BLaER1 treated with 17β-estradiol and CSF1 and Interleukin-3, amounts not matched to agents 10 nM and 100 nM (cell line): Measurements from ENCODE around the gene EP400.

Source experiments
- H3K27ac ChIP-seq, 11 experiments: shearing (Covaris generic); formaldehyde crosslinking; 2 replicates each; pipeline ENCODE4 v1.8.1; 2022
- H3K27me3 ChIP-seq, 11 experiments: shearing (Covaris generic); formaldehyde crosslinking; 2 replicates each; pipeline ENCODE4 v1.8.1; 2022
- H3K36me3 ChIP-seq, 11 experiments: shearing (Covaris generic); formaldehyde crosslinking; 2 replicates each; pipeline ENCODE4 v1.8.1; 2022
- H3K4me1 ChIP-seq, 10 experiments: shearing (Covaris generic); formaldehyde crosslinking; 2 replicates each; pipeline ENCODE4 v1.8.1; 2022
- H3K4me2 ChIP-seq, 11 experiments: shearing (Covaris generic); formaldehyde crosslinking; 2 replicates each; pipeline ENCODE4 v1.8.1; 2022
- H3K4me3 ChIP-seq, 10 experiments: shearing (Covaris generic); formaldehyde crosslinking; 2 replicates each; pipeline ENCODE4 v1.8.1; 2022
- H3K9ac ChIP-seq, 11 experiments: shearing (Covaris generic); formaldehyde crosslinking; 2 replicates each; pipeline ENCODE4 v1.8.1; 2022
- H3K9me3 ChIP-seq, 11 experiments: shearing (Covaris generic); formaldehyde crosslinking; replicated peaks in 1 of 11; 2 replicates each; pipeline ENCODE4 v1.8.1; 2022
- H4K20me1 ChIP-seq, 11 experiments: shearing (Covaris generic); formaldehyde crosslinking; 2 replicates each; pipeline ENCODE4 v1.8.1; 2022
- Cebpa-rat ChIP-seq, 11 experiments: shearing (Covaris generic); IDR thresholded peaks; 2 replicates each; pipeline ENCODE4 v1.8.1; 2022

Gene EP400

GRCh38 chr12:131962069-131962468 is 12.3 kb downstream of the EP400 start:
- Histone ChIP-seq H3K9me3 (no peaks in the 10 kb centered on the region), H3K27ac (no peak overlapping the region; a peak in 1 of 22 replicates), H3K4me2 (peak overlapping the region in 9 of 11 experiments; percentile 13 to 52 (median 26); a peak in 16 of 22 replicates), H3K9ac (peak overlapping the region in 4 of 11 experiments; percentile 0 to 43 (median 24); a peak in 1 of 22 replicates), H3K4me1 (peaks cover under 1 to 48% (median 31%) of the 10 kb centered on the region in 10 experiments; a peak in 17 of 20 replicates), H3K36me3 (peaks cover 29 to 70% (median 49%) of the 10 kb centered on the region in 11 experiments), H4K20me1 (peaks cover 66 to 96% (median 89%) of the 10 kb centered on the region in 11 experiments; a peak in 21 of 22 replicates), H3K27me3 (no peaks in the 10 kb centered on the region), H3K4me3 (no peak overlapping the region)
- no peak for TF ChIP-seq Cebpa-rat (IDR thresholded peaks at IDR 0.05)

GRCh38 chr12:131963381-131963780 is 13.6 kb downstream of the EP400 start:
- no peak overlapping the region for H3K9ac ChIP-seq
- H3K27me3 ChIP-seq: no peaks in the 10 kb centered on the region
- peaks cover 29 to 72% (median 49%) of the 10 kb centered on the region in 11 experiments for H3K36me3 ChIP-seq
- no peak for TF ChIP-seq Cebpa-rat (IDR thresholded peaks at IDR 0.05)
- H3K4me1 ChIP-seq: peaks cover 5 to 38% (median 21%) of the 10 kb centered on the region in 10 experiments; a peak in 19 of 20 replicates
- peaks cover 56 to 96% (median 88%) of the 10 kb centered on the region in 11 experiments; a peak in 21 of 22 replicates for H4K20me1 ChIP-seq
- no peak overlapping the region for H3K27ac ChIP-seq
- H3K4me3 ChIP-seq: no peak overlapping the region
- H3K9me3 ChIP-seq: no peaks in the 10 kb centered on the region
- no peak overlapping the region for H3K4me2 ChIP-seq

GRCh38 chr12:131965073-131965472 is 15.3 kb downstream of the EP400 start:
- Histone ChIP-seq H3K9me3 (no peaks in the 10 kb centered on the region), H4K20me1 (peaks cover 49 to 95% (median 88%) of the 10 kb centered on the region in 11 experiments; a peak in 21 of 22 replicates), H3K9ac (0 out of 22 replicates have a peak overlapping the region, but pooled peaks of 1 of the 11 experiments have one; percentile 38), H3K36me3 (peaks cover 29 to 73% (median 47%) of the 10 kb centered on the region in 11 experiments), H3K4me3 (no peak overlapping the region), H3K27ac (no peak overlapping the region), H3K4me1 (peaks cover 5 to 24% (median 14%) of the 10 kb centered on the region in 10 experiments; a peak in 18 of 20 replicates), H3K4me2 (no peak overlapping the region), H3K27me3 (no peaks in the 10 kb centered on the region)
- TF ChIP-seq Cebpa-rat (IDR thresholded peaks at IDR 0.05): no peak

GRCh38 chr12:131971226-131971625 is 21.5 kb downstream of the EP400 start:
- H3K36me3 ChIP-seq: peaks cover 1 to 80% (median 40%) of the 10 kb centered on the region in 11 experiments
- H3K9me3 ChIP-seq: no peaks in the 10 kb centered on the region
- no peak overlapping the region for H3K4me3 ChIP-seq
- peaks cover 0 to 30% (median 4%) of the 10 kb centered on the region in 10 experiments; a peak in 7 of 20 replicates for H3K4me1 ChIP-seq
- TF ChIP-seq Cebpa-rat (IDR thresholded peaks at IDR 0.05): no peak
- H4K20me1 ChIP-seq: peaks cover 51 to 100% (median 96%) of the 10 kb centered on the region in 11 experiments; a peak in 21 of 22 replicates
- no peaks in the 10 kb centered on the region for H3K27me3 ChIP-seq
- H3K4me2 ChIP-seq: peak overlapping the region in 3 of 11 experiments; percentile 5 to 69 (median 62); a peak in 4 of 22 replicates
- H3K27ac ChIP-seq: no peak overlapping the region
- H3K9ac ChIP-seq: no peak overlapping the region

GRCh38 chr12:131975228-131975627 is 25.5 kb downstream of the EP400 start:
- Histone ChIP-seq H3K36me3 (peaks cover 18 to 92% (median 64%) of the 10 kb centered on the region in 11 experiments), H4K20me1 (peaks cover 55 to 100% (median 96%) of the 10 kb centered on the region in 11 experiments; a peak in 21 of 22 replicates), H3K9ac (no peak overlapping the region), H3K27me3 (no peaks in the 10 kb centered on the region), H3K27ac (no peak overlapping the region), H3K4me1 (peaks cover 0 to 16% (median 4%) of the 10 kb centered on the region in 10 experiments; a peak in 7 of 20 replicates), H3K9me3 (no peaks in the 10 kb centered on the region), H3K4me2 (no peak overlapping the region), H3K4me3 (no peak overlapping the region)
- no peak for TF ChIP-seq Cebpa-rat (IDR thresholded peaks at IDR 0.05)

- peaks cover 10 to 17% (median 15%) of the 10 kb centered on the region in 10 experiments for H3K4me1 ChIP-seq
- no peak for TF ChIP-seq Cebpa-rat (IDR thresholded peaks at IDR 0.05)
- no peak overlapping the region for H3K9ac ChIP-seq
- no peak overlapping the region for H3K4me2 ChIP-seq
- H3K27me3 ChIP-seq: no peaks in the 10 kb centered on the region
- H3K27ac ChIP-seq: no peak overlapping the region
- peaks cover 52 to 97% (median 82%) of the 10 kb centered on the region in 11 experiments for H3K36me3 ChIP-seq
- no peak overlapping the region for H3K4me3 ChIP-seq
- no peaks in the 10 kb centered on the region for H3K9me3 ChIP-seq
- peaks cover 42 to 98% (median 71%) of the 10 kb centered on the region in 11 experiments; a peak in 21 of 22 replicates for H4K20me1 ChIP-seq
Measured at GRCh38 chr12:131979606-131980005, 29.9 kb downstream of the EP400 start.

GRCh38 chr12:131980263-131980662 is 30.5 kb downstream of the EP400 start:
- Histone ChIP-seq H3K4me1 (peaks cover 17 to 24% (median 22%) of the 10 kb centered on the region in 10 experiments), H3K27me3 (no peaks in the 10 kb centered on the region), H3K36me3 (peaks cover 55 to 97% (median 83%) of the 10 kb centered on the region in 11 experiments), H4K20me1 (peaks cover 39 to 94% (median 64%) of the 10 kb centered on the region in 11 experiments; a peak in 20 of 22 replicates), H3K4me2 (no peak overlapping the region), H3K27ac (no peak overlapping the region), H3K9me3 (no peaks in the 10 kb centered on the region), H3K4me3 (no peak overlapping the region), H3K9ac (no peak overlapping the region)
- TF ChIP-seq Cebpa-rat (IDR thresholded peaks at IDR 0.05): no peak

- TF ChIP-seq Cebpa-rat (IDR thresholded peaks at IDR 0.05): no peak
- Histone ChIP-seq H3K27ac (no peak overlapping the region), H3K4me2 (no peak overlapping the region), H3K9ac (no peak overlapping the region), H3K4me3 (no peak overlapping the region), H4K20me1 (peaks cover 29 to 87% (median 53%) of the 10 kb centered on the region in 11 experiments; a peak in 20 of 22 replicates), H3K9me3 (no peaks in the 10 kb centered on the region), H3K27me3 (no peaks in the 10 kb centered on the region), H3K4me1 (peaks cover 28 to 35% (median 33%) of the 10 kb centered on the region in 10 experiments), H3K36me3 (peaks cover 60 to 99% (median 85%) of the 10 kb centered on the region in 11 experiments)
Measured at GRCh38 chr12:131981388-131981787, 31.6 kb downstream of the EP400 start.

GRCh38 chr12:131982041-131982440 is 32.3 kb downstream of the EP400 start:
- no peak overlapping the region for H3K27ac ChIP-seq
- H4K20me1 ChIP-seq: peaks cover 22 to 87% (median 46%) of the 10 kb centered on the region in 11 experiments; a peak in 20 of 22 replicates
- H3K9ac ChIP-seq: no peak overlapping the region
- H3K4me2 ChIP-seq: no peak overlapping the region
- H3K4me3 ChIP-seq: no peak overlapping the region
- no peak for TF ChIP-seq Cebpa-rat (IDR thresholded peaks at IDR 0.05)
- peaks cover 34 to 41% (median 40%) of the 10 kb centered on the region in 10 experiments for H3K4me1 ChIP-seq
- H3K9me3 ChIP-seq: no peaks in the 10 kb centered on the region
- H3K27me3 ChIP-seq: no peaks in the 10 kb centered on the region
- peaks cover 62 to 100% (median 91%) of the 10 kb centered on the region in 11 experiments for H3K36me3 ChIP-seq
